Measurements from ENCODE around the gene DTD2.

Gene DTD2

GRCh38 chr14:31403707-31404106, 53.6 kb downstream of the DTD2 start:
- no peak for DNase-seq

GRCh38 chr14:31402764-31403439, 54.4 kb downstream of the DTD2 start:
- no peak for DNase-seq

DNA sequence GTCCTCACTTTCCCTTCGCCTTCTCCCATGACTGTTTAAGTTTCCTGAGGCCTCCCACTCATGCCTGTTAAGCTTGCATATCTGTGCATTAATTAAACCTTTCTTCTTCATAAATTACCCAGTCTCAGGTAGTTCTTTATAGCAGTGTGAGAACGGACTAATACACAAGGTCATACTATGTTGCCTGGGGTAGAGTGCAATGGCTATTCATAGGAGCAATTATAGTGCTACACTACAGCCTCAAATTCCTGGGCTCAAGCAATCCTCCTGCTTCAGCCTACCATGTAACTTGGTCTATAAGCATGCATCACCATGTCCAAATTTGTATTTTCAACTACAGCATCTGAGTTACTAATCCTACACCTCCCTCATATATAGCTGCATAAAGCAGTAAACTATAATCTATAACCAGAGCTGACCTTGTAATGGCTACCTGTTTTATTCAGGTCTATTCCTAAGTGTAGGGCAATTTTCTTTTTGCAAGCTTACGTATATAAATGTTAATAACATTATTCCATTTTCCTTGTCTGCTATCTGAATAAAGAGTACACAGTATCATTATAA, 55.9 kb downstream of the DTD2 start:
- no peak for DNase-seq

DNA sequence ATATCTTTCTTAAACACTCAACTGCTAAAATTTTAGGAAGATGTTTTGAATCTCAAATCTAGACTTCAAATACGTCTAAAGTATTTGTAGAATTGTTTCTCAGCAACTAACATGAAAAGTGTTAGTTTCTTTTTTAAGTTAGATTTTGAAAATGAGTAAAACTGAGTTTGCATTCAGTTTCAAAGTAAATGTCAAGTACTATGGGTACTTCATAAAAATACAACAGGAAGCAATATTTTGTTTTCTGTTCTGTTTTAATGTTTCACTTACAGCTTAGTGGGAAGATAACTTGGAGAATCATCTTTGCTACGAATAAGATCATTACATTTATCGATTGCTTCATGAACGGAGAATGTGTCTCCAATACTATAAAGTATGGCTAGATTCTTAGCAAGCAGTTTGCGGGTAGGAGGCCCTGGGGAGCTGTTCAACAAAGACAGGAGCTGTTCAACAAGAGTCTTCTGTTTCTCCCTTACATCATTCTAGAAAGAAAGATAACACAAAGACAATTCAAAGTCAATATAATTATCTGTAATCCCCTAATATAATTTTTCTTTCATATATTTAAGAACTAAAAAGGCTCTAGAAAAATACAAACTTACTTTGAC, 57.2 kb downstream of the DTD2 start:
- no peak for DNase-seq

Data from GDM1 (cell line).